Keratinocyte (primary cell): ENCODE measurements around the gene NAIF1. TPM values are rescaled to one million over a fixed set of nuclear protein-coding genes. Genes with fewer than 3 reads are reported as not detected.

Experiments
- DNase-seq: peaks from one replicate; pipeline ENCODE4 v3.0.0-alpha.2; 2011; ENCODE audit warnings: low read depth, missing footprints, low spot score
- FAIRE-seq: peaks from 2 replicates; lab custom pipeline; 2011; peaks lifted over from hg19 to GRCh38; lab: Jason Lieb, UNC
- H2AFZ ChIP-seq: 2 replicates; pipeline ENCODE4 v1.6.0; 2012; ENCODE audit warnings: low read length, control low read depth, inconsistent platforms; ENCODE audit not compliant: control insufficient read depth
- H3K27ac ChIP-seq: 2 replicates; pipeline ENCODE4 v1.5.1; 2011; ENCODE audit warnings: low read length; ENCODE audit not compliant: control insufficient read depth, insufficient read depth
- H3K27me3 ChIP-seq: 3 replicates; pipeline ENCODE4 v1.6.0; 2011; ENCODE audit warnings: low read length; ENCODE audit not compliant: control insufficient read depth, insufficient read depth; ENCODE audit errors: extremely low read depth
- H3K36me3 ChIP-seq, 2 experiments: 2 replicates in 1 of 2; 3 replicates in 1 of 2; pipeline ENCODE4 v1.5.1; 2011; ENCODE audit warnings: low read length in 2 of 2, mild to moderate bottlenecking in 1 of 2; ENCODE audit not compliant: control insufficient read depth in 2 of 2, insufficient read depth in 2 of 2; ENCODE audit errors: extremely low read depth in 1 of 2
- H3K4me1 ChIP-seq: 3 replicates; pipeline ENCODE4 v1.5.1; 2011; ENCODE audit warnings: low read length; ENCODE audit not compliant: control insufficient read depth, insufficient read depth; ENCODE audit errors: extremely low read depth
- H3K4me2 ChIP-seq: 3 replicates; pipeline ENCODE4 v1.6.0; 2011; ENCODE audit warnings: low read depth, low read length; ENCODE audit not compliant: control insufficient read depth, insufficient read depth; ENCODE audit errors: extremely low read depth
- H3K4me3 ChIP-seq, 3 experiments: fragments of 200-600 bp in 1 of 3; sonication (generic) in 1 of 3; 2 replicates in 2 of 3; 3 replicates in 1 of 3; pipeline ENCODE4 v1.5.1; 2011 to 2016; ENCODE audit warnings: low read length in 3 of 3, mild to moderate bottlenecking in 3 of 3, control low read depth in 2 of 3, inconsistent platforms in 1 of 3, low read depth in 1 of 3, mixed read lengths in 1 of 3, mixed run types in 1 of 3, moderate library complexity in 1 of 3; ENCODE audit not compliant: control insufficient read depth in 2 of 3, insufficient read depth in 2 of 3; ENCODE audit errors: extremely low read depth in 1 of 3
- H3K79me2 ChIP-seq: 2 replicates; pipeline ENCODE4 v1.6.0; 2012; ENCODE audit warnings: low read length; ENCODE audit not compliant: control insufficient read depth, insufficient read depth
- H3K9ac ChIP-seq: 3 replicates; pipeline ENCODE4 v1.6.0; 2011; ENCODE audit warnings: low read length; ENCODE audit not compliant: control insufficient read depth, insufficient read depth; ENCODE audit errors: extremely low read depth
- H3K9me1 ChIP-seq: 3 replicates; pipeline ENCODE4 v1.6.0; 2011; ENCODE audit warnings: low read length; ENCODE audit not compliant: control insufficient read depth, insufficient read depth; ENCODE audit errors: extremely low read depth
- H3K9me3 ChIP-seq: 2 replicates; pipeline ENCODE4 v1.5.1; 2012; ENCODE audit warnings: low read depth, low read length; ENCODE audit not compliant: control insufficient read depth
- H4K20me1 ChIP-seq: 3 replicates; pipeline ENCODE4 v1.6.0; 2011; ENCODE audit warnings: low read length; ENCODE audit not compliant: control insufficient read depth, insufficient read depth; ENCODE audit errors: extremely low read depth
- EZH2 ChIP-seq: IDR thresholded peaks from one replicate; pipeline ENCODE4 v1.6.1; 2012; ENCODE audit warnings: inconsistent platforms, mild to moderate bottlenecking, low read length, moderate library complexity
- dilution Hi-C: fragments of 300-500 bp; cut with MboI; formaldehyde crosslinking; loops from one replicate; pipeline ENCODE4 v1.7.0; 2020; ENCODE audit warnings: low sequenced_read_pairs; ENCODE audit not compliant: extremely low pct_ligation_motif_present
- polyA plus RNA-seq, 5 experiments: library from polyadenylated mRNA; depleted of rRNA in 3 of 5; stranded (reverse) in 3 of 5; stranded (forward) in 1 of 5; unstranded in 1 of 5; fragments of >200 nt; gene quantifications; 1 replicate in 1 of 5; 2 replicates in 3 of 5; 3 replicates in 1 of 5; pipeline versions ENCODE4 v1.2.1 to v1.2.3, GENCODE V29; 2011 to 2012; ENCODE audit warnings: missing spikeins in 2 of 5, low read depth in 1 of 5, low replicate concordance in 1 of 5
- TF ChIP-seq, protein P1 (sequence below), 3 experiments: IDR thresholded peaks in 1 of 3; conservative IDR thresholded peaks in 1 of 3; optimal IDR thresholded peaks in 1 of 3; 2 replicates in 2 of 3; 3 replicates in 1 of 3; pipeline versions ENCODE3 to v1.5.1; 2011; ENCODE audit warnings: low read length in 3 of 3, mild to moderate bottlenecking in 3 of 3, moderate library complexity in 2 of 3, control low read depth in 1 of 3, inconsistent platforms in 1 of 3; ENCODE audit not compliant: insufficient read depth in 2 of 3; ENCODE audit errors: extremely low read depth in 1 of 3

Gene NAIF1
- polyA plus RNA-seq, 1 donor (not counting 4 experiments of a cell fraction or from before 2014, with no cell fraction given): 6.3 TPM

DNA sequence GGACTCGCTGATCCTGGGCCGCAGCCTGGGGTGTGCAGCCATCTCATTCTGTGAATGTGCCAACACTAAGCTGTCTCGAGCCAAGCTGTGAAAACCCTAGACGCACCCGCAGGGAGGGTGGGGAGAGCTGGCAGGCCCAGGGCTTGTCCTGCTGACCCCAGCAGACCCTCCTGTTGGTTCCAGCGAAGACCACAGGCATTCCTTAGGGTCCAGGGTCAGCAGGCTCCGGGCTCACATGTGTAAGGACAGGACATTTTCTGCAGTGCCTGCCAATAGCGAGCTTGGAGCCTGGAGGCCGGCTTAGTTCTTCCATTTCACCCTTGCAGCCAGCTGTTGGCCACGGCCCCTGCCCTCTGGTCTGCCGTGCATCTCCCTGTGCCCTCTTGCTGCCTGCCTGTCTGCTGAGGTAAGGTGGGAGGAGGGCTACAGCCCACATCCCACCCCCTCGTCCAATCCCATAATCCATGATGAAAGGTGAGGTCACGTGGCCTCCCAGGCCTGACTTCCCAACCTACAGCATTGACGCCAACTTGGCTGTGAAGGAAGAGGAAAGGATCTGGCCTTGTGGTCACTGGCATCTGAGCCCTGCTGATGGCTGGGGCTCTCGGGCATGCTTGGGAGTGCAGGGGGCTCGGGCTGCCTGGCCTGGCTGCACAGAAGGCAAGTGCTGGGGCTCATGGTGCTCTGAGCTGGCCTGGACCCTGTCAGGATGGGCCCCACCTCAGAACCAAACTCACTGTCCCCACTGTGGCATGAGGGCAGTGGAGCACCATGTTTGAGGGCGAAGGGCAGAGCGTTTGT is 40.5 kb upstream of the NAIF1 start:
- no peaks in the 10 kb centered on the region for H3K9me3 ChIP-seq
- no peak overlapping the region for H3K9ac ChIP-seq
- H3K4me1 ChIP-seq: no peaks in the 10 kb centered on the region
- FAIRE-seq (no peak), DNase-seq (no peak)
- no peak overlapping the region for H3K4me2 ChIP-seq
- no peaks in the 10 kb centered on the region for H3K79me2 ChIP-seq
- H3K27ac ChIP-seq: no peak overlapping the region
- H3K27me3 ChIP-seq: no peaks in the 10 kb centered on the region
- H3K4me3 ChIP-seq: no peak overlapping the region
- H2AFZ ChIP-seq: no peak overlapping the region
- no peaks in the 10 kb centered on the region for H4K20me1 ChIP-seq
- no peaks in the 10 kb centered on the region for H3K9me1 ChIP-seq
- dilution Hi-C loops: no loop called here
- H3K36me3 ChIP-seq: peaks cover 32 to 41% of the 10 kb centered on the region in 2 experiments
- TF ChIP-seq, protein P1, sequence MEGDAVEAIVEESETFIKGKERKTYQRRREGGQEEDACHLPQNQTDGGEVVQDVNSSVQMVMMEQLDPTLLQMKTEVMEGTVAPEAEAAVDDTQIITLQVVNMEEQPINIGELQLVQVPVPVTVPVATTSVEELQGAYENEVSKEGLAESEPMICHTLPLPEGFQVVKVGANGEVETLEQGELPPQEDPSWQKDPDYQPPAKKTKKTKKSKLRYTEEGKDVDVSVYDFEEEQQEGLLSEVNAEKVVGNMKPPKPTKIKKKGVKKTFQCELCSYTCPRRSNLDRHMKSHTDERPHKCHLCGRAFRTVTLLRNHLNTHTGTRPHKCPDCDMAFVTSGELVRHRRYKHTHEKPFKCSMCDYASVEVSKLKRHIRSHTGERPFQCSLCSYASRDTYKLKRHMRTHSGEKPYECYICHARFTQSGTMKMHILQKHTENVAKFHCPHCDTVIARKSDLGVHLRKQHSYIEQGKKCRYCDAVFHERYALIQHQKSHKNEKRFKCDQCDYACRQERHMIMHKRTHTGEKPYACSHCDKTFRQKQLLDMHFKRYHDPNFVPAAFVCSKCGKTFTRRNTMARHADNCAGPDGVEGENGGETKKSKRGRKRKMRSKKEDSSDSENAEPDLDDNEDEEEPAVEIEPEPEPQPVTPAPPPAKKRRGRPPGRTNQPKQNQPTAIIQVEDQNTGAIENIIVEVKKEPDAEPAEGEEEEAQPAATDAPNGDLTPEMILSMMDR (optimal IDR thresholded peaks at IDR 0.05 in 1 of 3, IDR thresholded peaks at IDR 0.05 in 1 of 3, conservative IDR thresholded peaks at IDR 0.05 in 1 of 3; ENCODE audit: extremely low read depth in 1 of 3, insufficient read depth in 2 of 3, low read length in 3 of 3): no peak
- TF ChIP-seq EZH2: no peak

DNA sequence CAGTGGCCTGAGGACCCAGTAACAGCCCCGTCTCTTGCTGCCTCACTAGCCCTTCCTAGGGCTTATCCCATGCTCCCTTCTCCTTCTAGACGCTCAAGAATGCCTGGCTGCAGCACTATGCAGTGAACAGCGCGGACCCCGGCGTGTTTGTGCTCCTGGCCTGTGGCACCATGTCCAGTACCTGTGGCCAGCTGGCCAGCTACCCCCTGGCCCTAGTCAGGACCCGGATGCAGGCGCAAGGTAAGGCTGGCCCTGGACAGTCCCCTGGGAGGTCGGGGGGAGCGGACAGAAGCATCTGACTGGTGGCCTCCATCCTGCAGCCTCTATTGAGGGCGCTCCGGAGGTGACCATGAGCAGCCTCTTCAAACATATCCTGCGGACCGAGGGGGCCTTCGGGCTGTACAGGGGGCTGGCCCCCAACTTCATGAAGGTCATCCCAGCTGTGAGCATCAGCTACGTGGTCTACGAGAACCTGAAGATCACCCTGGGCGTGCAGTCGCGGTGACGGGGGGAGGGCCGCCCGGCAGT is 39.9 kb upstream of the NAIF1 start:
- H2AFZ ChIP-seq: no peak overlapping the region
- no peak overlapping the region for H3K4me2 ChIP-seq
- dilution Hi-C loops: no loop called here
- H3K9me1 ChIP-seq: no peaks in the 10 kb centered on the region
- no peak overlapping the region for H3K4me3 ChIP-seq
- H3K9ac ChIP-seq: no peak overlapping the region
- TF ChIP-seq EZH2: no peak
- TF ChIP-seq, protein P1 (optimal IDR thresholded peaks at IDR 0.05 in 1 of 3, IDR thresholded peaks at IDR 0.05 in 1 of 3, conservative IDR thresholded peaks at IDR 0.05 in 1 of 3; ENCODE audit: extremely low read depth in 1 of 3, insufficient read depth in 2 of 3, low read length in 3 of 3): no peak
- no peaks in the 10 kb centered on the region for H4K20me1 ChIP-seq
- H3K79me2 ChIP-seq: no peaks in the 10 kb centered on the region
- no peak for DNase-seq
- no peaks in the 10 kb centered on the region for H3K4me1 ChIP-seq
- no peak for FAIRE-seq
- no peak overlapping the region for H3K27ac ChIP-seq
- no peaks in the 10 kb centered on the region for H3K9me3 ChIP-seq
- H3K36me3 ChIP-seq: peaks cover 38 to 46% of the 10 kb centered on the region in 2 experiments
- no peaks in the 10 kb centered on the region for H3K27me3 ChIP-seq
